Measurements from ENCODE around the gene TSPAN9. TPM values are rescaled to one million over a fixed set of nuclear protein-coding genes. Genes with fewer than 3 reads are reported as not detected.

Gene TSPAN9
- polyA plus RNA-seq, 3 donors, result 0.15 to 0.34 (median 0.25) TPM

GRCh38 chr12:3030821-3031429 lies 46.3 kb upstream of the TSPAN9 start:
- WGBS (ENCODE audit: insufficient coverage), result 93% methylated on average over 18 of the region's 21 CpGs

GRCh38 chr12:3032161-3032560 lies 45.0 kb upstream of the TSPAN9 start:
- Histone ChIP-seq H3K27ac (ENCODE audit: low read depth in 1 of 2, low read length in 2 of 2) (no peak overlapping the region), H3K27me3 (ENCODE audit: control insufficient read depth in 2 of 2, insufficient read depth in 2 of 2, low read length in 2 of 2) (no peaks in the 10 kb centered on the region), H4K20me1 (ENCODE audit: insufficient read depth, low read length) (no peaks in the 10 kb centered on the region), H3K9me3 (replicated peaks in 1 of 2; ENCODE audit: control insufficient read depth in 1 of 2, insufficient read depth in 1 of 2, low read length in 2 of 2) (no peaks in the 10 kb centered on the region), H3K4me3 (replicated peaks in 1 of 3; ENCODE audit: low read depth in 2 of 3, low read length in 3 of 3) (no peak overlapping the region), H2AFZ (ENCODE audit: insufficient read depth, low read depth, low read length, poor library complexity, severe bottlenecking) (no peak overlapping the region), H3K79me2 (ENCODE audit: insufficient read depth, low read length) (no peaks in the 10 kb centered on the region), H3K4me1 (ENCODE audit: control insufficient read depth in 1 of 2, insufficient read depth in 2 of 2, low read length in 2 of 2) (no peaks in the 10 kb centered on the region), H3K4me2 (replicated peaks; ENCODE audit: extremely low read depth, low read length, poor library complexity, severe bottlenecking) (no peak overlapping the region), H3K36me3 (replicated peaks in 1 of 2; ENCODE audit: control insufficient read depth in 1 of 2, insufficient read depth in 2 of 2, low read length in 2 of 2) (no peaks in the 10 kb centered on the region), H3K9ac (ENCODE audit: insufficient read depth, low read length, poor library complexity, severe bottlenecking) (no peak overlapping the region)
- Mint-ChIP-seq H3K27ac (no peak overlapping the region), H3K27me3 (ENCODE audit: low read depth in 3 of 3) (peaks cover 0 to 3% (median under 1%) of the 10 kb centered on the region in 3 donors), H3K9me3 (no peaks in the 10 kb centered on the region), H3K4me3 (no peak overlapping the region), H3K4me1 (no peaks in the 10 kb centered on the region), H3K36me3 (no peaks in the 10 kb centered on the region)
- intact Hi-C loops (cut with micrococcal nuclease), result loop anchor here in 1 of 2 donors (10.0 kb wide), 1 partner anchor 177 kb away; the partner anchor contains the start of gene TEX52
- WGBS (ENCODE audit: insufficient coverage), result 94% methylated on average over 12 of the region's 12 CpGs
- no peak for TF ChIP-seq CTCF (IDR thresholded peaks at IDR 0.05)
- no peak for DNase-seq

More at GRCh38 chr12:3030821-3031429, 46.3 kb upstream of the TSPAN9 start:
- Histone ChIP-seq H3K4me2 (replicated peaks; ENCODE audit: extremely low read depth, low read length, poor library complexity, severe bottlenecking) (no peak overlapping the region), H3K9me3 (replicated peaks in 1 of 2; ENCODE audit: control insufficient read depth in 1 of 2, insufficient read depth in 1 of 2, low read length in 2 of 2) (no peaks in the 10 kb centered on the region), H3K79me2 (ENCODE audit: insufficient read depth, low read length) (no peaks in the 10 kb centered on the region), H4K20me1 (ENCODE audit: insufficient read depth, low read length) (no peaks in the 10 kb centered on the region), H2AFZ (ENCODE audit: insufficient read depth, low read depth, low read length, poor library complexity, severe bottlenecking) (no peak overlapping the region), H3K27me3 (ENCODE audit: control insufficient read depth in 2 of 2, insufficient read depth in 2 of 2, low read length in 2 of 2) (no peaks in the 10 kb centered on the region), H3K36me3 (replicated peaks in 1 of 2; ENCODE audit: control insufficient read depth in 1 of 2, insufficient read depth in 2 of 2, low read length in 2 of 2) (no peaks in the 10 kb centered on the region), H3K27ac (ENCODE audit: low read depth in 1 of 2, low read length in 2 of 2) (no peak overlapping the region), H3K9ac (ENCODE audit: insufficient read depth, low read length, poor library complexity, severe bottlenecking) (no peak overlapping the region), H3K4me3 (replicated peaks in 1 of 3; ENCODE audit: low read depth in 2 of 3, low read length in 3 of 3) (no peak overlapping the region), H3K4me1 (ENCODE audit: control insufficient read depth in 1 of 2, insufficient read depth in 2 of 2, low read length in 2 of 2) (no peaks in the 10 kb centered on the region)
- H3K27me3 Mint-ChIP-seq (ENCODE audit: low read depth in 3 of 3), result peaks cover 0 to 6% (median 1%) of the 10 kb centered on the region in 3 donors
- no peak overlapping the region for H3K4me3 Mint-ChIP-seq
- DNase-seq, result no peak
- intact Hi-C loops (cut with micrococcal nuclease), result loop anchor here in 1 of 2 donors (10.0 kb wide), 1 partner anchor 176 kb away; the partner anchor contains the start of gene TEX52
- no peak overlapping the region for H3K27ac Mint-ChIP-seq
- no peaks in the 10 kb centered on the region for H3K36me3 Mint-ChIP-seq
- H3K4me1 Mint-ChIP-seq, result no peaks in the 10 kb centered on the region
- H3K9me3 Mint-ChIP-seq, result no peaks in the 10 kb centered on the region
- no peak for TF ChIP-seq CTCF (IDR thresholded peaks at IDR 0.05)
